Heart left ventricle (tissue), 16 donors: ENCODE measurements around the gene GRK5. TPM values are rescaled to one million over a fixed set of nuclear protein-coding genes. Genes with fewer than 3 reads are reported as not detected.

Source experiments
- ATAC-seq, 4 donors: fragments of 200-7000 bp; cut with Tn5 transposase; one replicate each; pipeline ENCODE4 v1.9.1; 2020 to 2022; ENCODE audit warnings: moderate library complexity in 4 of 4, mild to moderate bottlenecking in 3 of 4, moderate number of reproducible peaks in 1 of 4
- DNase-seq, 5 donors: peaks; one replicate each; pipeline ENCODE4 v3.0.0-alpha.2; 2020
- H3K27ac ChIP-seq, 12 donors: fragments of 200-600 bp; sonication (generic) in 4 of 12; one replicate each; pipeline versions ENCODE4 v1.5.0 to v1.8.0; 2016 to 2022; ENCODE audit warnings: mild to moderate bottlenecking in 2 of 12
- H3K27me3 ChIP-seq, 9 donors: fragments of 200-600 bp; sonication (generic) in 2 of 9; one replicate each; pipeline versions ENCODE4 v1.5.1 to v1.8.0; 2016 to 2022; ENCODE audit warnings: mild to moderate bottlenecking in 3 of 9
- H3K36me3 ChIP-seq, 9 donors: fragments of 200-600 bp; sonication (generic) in 2 of 9; one replicate each; pipeline versions ENCODE4 v1.5.0 to v1.8.0; 2018 to 2022; ENCODE audit warnings: mild to moderate bottlenecking in 2 of 9
- H3K4me1 ChIP-seq, 12 donors: fragments of 200-600 bp; sonication (generic) in 4 of 12; one replicate each; pipeline versions ENCODE4 v1.5.0 to v1.8.0; 2016 to 2022; ENCODE audit warnings: mild to moderate bottlenecking in 3 of 12
- H3K4me3 ChIP-seq, 12 donors: fragments of 200-600 bp; sonication (generic) in 4 of 12; one replicate each; pipeline versions ENCODE4 v1.5.0 to v1.8.0; 2017 to 2022; ENCODE audit warnings: mild to moderate bottlenecking in 9 of 12, moderate library complexity in 4 of 12
- H3K9me3 ChIP-seq, 12 donors: fragments of 200-600 bp; sonication (generic) in 4 of 12; one replicate each; pipeline versions ENCODE4 v1.5.0 to v1.8.0; 2016 to 2022; ENCODE audit warnings: mild to moderate bottlenecking in 1 of 12
- POLR2A ChIP-seq, 2 donors: fragments of 450-650 bp; IDR thresholded peaks; one replicate each; pipeline ENCODE4 v1.6.1; 2017; ENCODE audit warnings: antibody characterized with exemption in 2 of 2, mild to moderate bottlenecking in 2 of 2, moderate library complexity in 2 of 2
- WGBS, 4 donors: extraction: QIAGEN DNeasy Blood & Tissue Kit in 2 of 4; methylation state at CpG; one replicate each; pipeline versions ENCODE4 v1.1.5 to v1.1.7; 2013 to 2018; 5-methylcytosine and 5-hydroxymethylcytosine counted together
- intact Hi-C, 10 donors: fragments of 100-400 bp; cut with DNase I; formaldehyde crosslinking; loops; one replicate each; pipeline versions ENCODE4 v1.11.1 to v1.14.2; 2022
- polyA plus RNA-seq, 2 donors: library from polyadenylated mRNA; stranded (reverse); fragments of 200-250 nt; gene quantifications; one replicate each; pipeline ENCODE4 v1.2.3, GENCODE V29; 2013
- total RNA-seq, 9 donors: library from RNA; depleted of rRNA in 2 of 9; stranded (reverse); fragments of >200 nt in 2 of 9; fragmentation: NEBNext Ultra II Directional in 3 of 9; extraction: Animal tissue kit (Norgen Biotek cat#: 25700) in 3 of 9; gene quantifications; one replicate each; pipeline versions ENCODE4 v1.1.0 to v1.2.4, GENCODE V29; 2016 to 2023
- TF ChIP-seq, protein P1 (sequence below), 12 donors: fragments of 200-600 bp; sonication (generic) in 4 of 12; IDR thresholded peaks; one replicate each; pipeline versions ENCODE4 v1.5.0 to v1.8.0; 2018 to 2022; ENCODE audit warnings: antibody characterized with exemption in 12 of 12, mild to moderate bottlenecking in 5 of 12
- donor health status: ischemic (EF 13 %, LVEDD 7.1; RV severe dilation, severe dysfunction).
- donor health status: healthy with polysubstance abuse.
- donor health status: DM: no; HTN: yes; CAD: no.
- donor health status: DM: no; HTN: no; CAD: no.
- donor health status: ischemic (EF 25% LVEDD 6.9; RV normal size, moderate dysfunction).
- donor health status: ischemic (EF 25% LVEDD 5.7; RV mildly dilated, moderate dysfunction).
- donor health status: healthy.
- donor health status: DM: yes; HTN: yes; CAD: no.
- donor health status: ischemic (EF 35%, LVEDD 5.7; RV mildly dilated, moderate dysfunction).
- donor health status: nonischemic (EF 11% LVEDD 7.7; RV severe dilation, severe dysfunction).
- donor health status: DM: yes; HTN: yes; CAD: no.
- donor health status: PGD.
- donor health status: ischemic (EF 29% LVEDD 5.4; RV normal size, mild dysfunction).
- donor health status: nonischemic (EF 23%, LVEDD 6.1; RV moderate dilation, normal function).

Gene GRK5
- total and polyA plus RNA-seq, 11 donors: 13.1 to 58.0 (median 30.2) TPM

GRCh38 chr10:119469846-119470245 is 262.5 kb downstream of the GRK5 start:
- no peaks in the 10 kb centered on the region for H3K36me3 ChIP-seq
- no peaks in the 10 kb centered on the region for H3K27me3 ChIP-seq
- intact Hi-C loops: no loop called here
- no peak overlapping the region for H3K4me3 ChIP-seq
- TF ChIP-seq POLR2A (IDR thresholded peaks at IDR 0.05): no peak
- TF ChIP-seq, protein P1, sequence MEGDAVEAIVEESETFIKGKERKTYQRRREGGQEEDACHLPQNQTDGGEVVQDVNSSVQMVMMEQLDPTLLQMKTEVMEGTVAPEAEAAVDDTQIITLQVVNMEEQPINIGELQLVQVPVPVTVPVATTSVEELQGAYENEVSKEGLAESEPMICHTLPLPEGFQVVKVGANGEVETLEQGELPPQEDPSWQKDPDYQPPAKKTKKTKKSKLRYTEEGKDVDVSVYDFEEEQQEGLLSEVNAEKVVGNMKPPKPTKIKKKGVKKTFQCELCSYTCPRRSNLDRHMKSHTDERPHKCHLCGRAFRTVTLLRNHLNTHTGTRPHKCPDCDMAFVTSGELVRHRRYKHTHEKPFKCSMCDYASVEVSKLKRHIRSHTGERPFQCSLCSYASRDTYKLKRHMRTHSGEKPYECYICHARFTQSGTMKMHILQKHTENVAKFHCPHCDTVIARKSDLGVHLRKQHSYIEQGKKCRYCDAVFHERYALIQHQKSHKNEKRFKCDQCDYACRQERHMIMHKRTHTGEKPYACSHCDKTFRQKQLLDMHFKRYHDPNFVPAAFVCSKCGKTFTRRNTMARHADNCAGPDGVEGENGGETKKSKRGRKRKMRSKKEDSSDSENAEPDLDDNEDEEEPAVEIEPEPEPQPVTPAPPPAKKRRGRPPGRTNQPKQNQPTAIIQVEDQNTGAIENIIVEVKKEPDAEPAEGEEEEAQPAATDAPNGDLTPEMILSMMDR (IDR thresholded peaks at IDR 0.05): no peak
- DNase-seq: no peak
- no peak for ATAC-seq
- WGBS, 4 donors: 73 to 79% (median 74%) methylated on average over 7 of the region's 7 CpGs
- peaks cover 0 to 4% (median 0%) of the 10 kb centered on the region in 12 donors for H3K4me1 ChIP-seq
- no peak overlapping the region for H3K27ac ChIP-seq
- H3K9me3 ChIP-seq: peaks cover 0 to 6% (median 0%) of the 10 kb centered on the region in 12 donors

- TF ChIP-seq POLR2A (IDR thresholded peaks at IDR 0.05): no peak
- TF ChIP-seq, protein P1 (IDR thresholded peaks at IDR 0.05): no peak
- no peak for ATAC-seq
Observed at GRCh38 chr10:119470920-119471702, 263.7 kb downstream of the GRK5 start.

DNA sequence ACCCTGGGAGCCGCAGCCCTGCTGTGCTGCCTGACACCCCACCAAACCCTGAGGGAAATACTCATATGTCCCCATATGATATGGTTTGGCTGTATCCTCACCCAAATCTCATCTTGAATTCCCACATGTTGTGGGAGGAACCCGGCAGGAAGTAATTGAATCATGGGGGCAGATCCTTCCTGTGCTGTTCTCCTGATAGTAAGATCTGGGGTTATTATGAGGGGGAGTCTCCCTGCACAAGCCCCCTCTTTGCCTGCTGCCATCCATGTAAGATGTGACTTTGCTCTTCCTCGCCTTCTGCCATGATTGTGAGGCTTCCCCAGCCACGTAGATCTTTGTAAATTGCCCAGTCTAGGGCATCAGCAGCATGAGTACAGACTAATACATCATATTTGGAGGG is 266.4 kb downstream of the GRK5 start:
- no peak for ATAC-seq
- intact Hi-C loops: no loop called here

More at GRCh38 chr10:119470920-119471702, 263.7 kb downstream of the GRK5 start:
- Histone ChIP-seq H3K4me3 (no peak overlapping the region), H3K4me1 (peaks cover 0 to 2% (median 0%) of the 10 kb centered on the region in 12 donors), H3K36me3 (no peaks in the 10 kb centered on the region), H3K9me3 (peaks cover 0 to 6% (median 0%) of the 10 kb centered on the region in 12 donors), H3K27ac (no peak overlapping the region), H3K27me3 (no peaks in the 10 kb centered on the region)
- intact Hi-C loops: no loop called here
- WGBS, 4 donors: 80 to 88% (median 86%) methylated on average over 3 of the region's 3 CpGs
- DNase-seq: no peak

GRCh38 chr10:119474606-119475005 is 267.2 kb downstream of the GRK5 start:
- DNase-seq (no peak), ATAC-seq (no peak)
- 87 to 94% (median 93%) methylated on average over 6 to 10 of the region's 10 CpGs for WGBS, 4 donors
- Histone ChIP-seq H3K36me3 (no peaks in the 10 kb centered on the region), H3K4me1 (peaks cover 0 to 15% (median 0%) of the 10 kb centered on the region in 12 donors), H3K4me3 (no peak overlapping the region), H3K27me3 (peaks cover 0 to 5% (median 0%) of the 10 kb centered on the region in 9 donors), H3K9me3 (peaks cover 0 to under 1% (median 0%) of the 10 kb centered on the region in 12 donors), H3K27ac (no peak overlapping the region)
- intact Hi-C loops: no loop called here
- TF ChIP-seq POLR2A (IDR thresholded peaks at IDR 0.05): no peak
- TF ChIP-seq, protein P1 (IDR thresholded peaks at IDR 0.05): no peak

More for the DNA sequence above, 266.4 kb downstream of the GRK5 start:
- Histone ChIP-seq H3K27ac (no peak overlapping the region), H3K36me3 (no peaks in the 10 kb centered on the region), H3K4me1 (peaks cover 0 to 10% (median 0%) of the 10 kb centered on the region in 12 donors), H3K9me3 (peaks cover 0 to 6% (median 0%) of the 10 kb centered on the region in 12 donors), H3K4me3 (no peak overlapping the region), H3K27me3 (peaks cover 0 to 5% (median 0%) of the 10 kb centered on the region in 9 donors)
- no peak for DNase-seq
- no peak for TF ChIP-seq POLR2A (IDR thresholded peaks at IDR 0.05)
- TF ChIP-seq, protein P1 (IDR thresholded peaks at IDR 0.05): no peak
- 85 to 90% (median 88%) methylated on average over 3 to 4 of the region's 4 CpGs for WGBS, 4 donors
